HepG2 (cell line): ENCODE data around the gene ZFAND4. TPM values are rescaled to one million over a fixed set of nuclear protein-coding genes. Genes with fewer than 3 reads are reported as not detected.

Experiments used
- ATAC-seq: fragments of 200-7000 bp; cut with Tn5 transposase; 3 replicates; pipeline ENCODE4 v1.9.1; 2020; ENCODE audit warnings: mild to moderate bottlenecking, moderate library complexity
- BruUV-seq: library from RNA; stranded (reverse); fragments of 400-500 nt; replicated peaks from 2 replicates; lab custom pipeline; 2021; lab: Mats Ljungman, UMichigan
- CTCF ChIA-PET: fragments of 300-600 bp; formaldehyde crosslinking; extraction: SDS; loops from one replicate; lab custom pipeline; 2021; ENCODE audit warnings: low total read pairs, inconsistent platforms, low intra/inter-chr PET ratio; lab: Yijun Ruan, JAX
- POLR2A ChIA-PET: fragments of 350-600 bp; sonication (Branson Sonifier 250); formaldehyde crosslinking; loops from one replicate; lab custom pipeline; 2020; ENCODE audit warnings: antibody characterized with exemption, inconsistent platforms; lab: Yijun Ruan, JAX
- DNase-seq: peaks from one replicate; pipeline ENCODE4 v3.0.0-alpha.2; 2015; ENCODE audit warnings: low spot score
- FAIRE-seq: peaks from 3 replicates; lab custom pipeline; 2011; peaks lifted over from hg19 to GRCh38; lab: Jason Lieb, UNC
- H2AFZ ChIP-seq: one replicate; pipeline ENCODE4 v1.6.1; 2011; ENCODE audit warnings: low read length, inconsistent platforms
- H3K27ac ChIP-seq: fragments of 300-600 bp; 3 replicates; pipeline ENCODE4 v1.8.0; 2011; ENCODE audit warnings: mixed run types, mild to moderate bottlenecking, mixed read lengths, low read length, inconsistent platforms; ENCODE audit not compliant: insufficient read depth; ENCODE audit errors: extremely low read length
- H3K27me3 ChIP-seq, 2 experiments: fragments of 200-600 bp in 1 of 2; 2 replicates in 1 of 2; 3 replicates in 1 of 2; pipeline versions ENCODE4 v1.6.0 to v1.8.0; 2011; ENCODE audit warnings: low read length in 2 of 2, mild to moderate bottlenecking in 2 of 2, moderate library complexity in 2 of 2, inconsistent platforms in 1 of 2; ENCODE audit not compliant: insufficient read depth in 2 of 2, control insufficient read depth in 1 of 2
- H3K36me3 ChIP-seq, 2 experiments: fragments of 200-600 bp in 1 of 2; replicated peaks in 1 of 2; 2 replicates in 1 of 2; 3 replicates in 1 of 2; pipeline versions ENCODE4 v1.5.1 to v1.8.0; 2011; ENCODE audit warnings: low read length in 2 of 2, inconsistent platforms in 1 of 2; ENCODE audit not compliant: insufficient read depth in 2 of 2, control insufficient read depth in 1 of 2
- H3K4me1 ChIP-seq: 2 replicates; pipeline ENCODE4 v1.5.1; 2012; ENCODE audit warnings: low read length, inconsistent platforms; ENCODE audit not compliant: insufficient read depth
- H3K4me2 ChIP-seq: 2 replicates; pipeline ENCODE4 v1.6.0; 2011; ENCODE audit warnings: low read depth, low read length, inconsistent platforms
- H3K4me3 ChIP-seq, 3 experiments: fragments of 200-600 bp in 1 of 3; sonication (generic), shearing (Covaris generic) in 1 of 3; replicated peaks in 1 of 3; 2 replicates each; pipeline ENCODE4 v1.5.1; 2011 to 2016; ENCODE audit warnings: low read length in 3 of 3, inconsistent platforms in 2 of 3, low read depth in 2 of 3, mild to moderate bottlenecking in 2 of 3, control low read depth in 1 of 3, mixed read lengths in 1 of 3; ENCODE audit not compliant: insufficient read depth in 1 of 3
- H3K79me2 ChIP-seq: one replicate; pipeline ENCODE4 v1.6.1; 2011; ENCODE audit warnings: low read length, inconsistent platforms; ENCODE audit not compliant: insufficient read depth
- H3K9ac ChIP-seq: 2 replicates; pipeline ENCODE4 v1.6.0; 2011; ENCODE audit warnings: mild to moderate bottlenecking, low read depth, low read length, inconsistent platforms; ENCODE audit not compliant: insufficient read depth
- H3K9me3 ChIP-seq: 2 replicates; pipeline ENCODE4 v1.5.1; 2012; ENCODE audit warnings: mild to moderate bottlenecking, low read length
- H4K20me1 ChIP-seq: 2 replicates; pipeline ENCODE4 v1.6.0; 2011; ENCODE audit warnings: inconsistent platforms, mild to moderate bottlenecking, low read length, moderate library complexity; ENCODE audit not compliant: insufficient read depth
- ATF7-NPFF ChIP-seq: sonication (generic); formaldehyde crosslinking; IDR thresholded peaks from 2 replicates; pipeline ENCODE4 v1.8.1; 2023; ENCODE audit warnings: mild to moderate bottlenecking, low read depth, missing genetic modification reagents, moderate library complexity
- CEBPG ChIP-seq: IDR thresholded peaks from 2 replicates; pipeline ENCODE4 v1.6.1; 2016
- ISX ChIP-seq: sonication (generic); formaldehyde crosslinking; conservative IDR thresholded peaks from 2 replicates; pipeline ENCODE4 v1.5.0; 2020; ENCODE audit warnings: missing genetic modification reagents
- KAT2B ChIP-seq: fragments of 150-350 bp; IDR thresholded peaks from 2 replicates; pipeline ENCODE4 v1.6.1; 2014; ENCODE audit warnings: low read depth, low read length, borderline replicate concordance
- KDM2A ChIP-seq: sonication (generic); formaldehyde crosslinking; IDR thresholded peaks from 2 replicates; pipeline ENCODE4 v1.4.0; 2020; ENCODE audit warnings: low read depth, missing genetic modification reagents, borderline replicate concordance
- NFKBIZ ChIP-seq: IDR thresholded peaks from 2 replicates; pipeline ENCODE4 v1.6.1; 2018; ENCODE audit warnings: missing genetic modification reagents, missing compliant biosample characterization
- PAF1 ChIP-seq: IDR thresholded peaks from 2 replicates; pipeline ENCODE4 v1.6.1; 2016; ENCODE audit warnings: missing genetic modification reagents, missing compliant biosample characterization
- SALL2 ChIP-seq: sonication (generic); formaldehyde crosslinking; IDR thresholded peaks from 2 replicates; pipeline ENCODE4 v1.8.1; 2023; ENCODE audit warnings: mild to moderate bottlenecking, missing genetic modification reagents, inconsistent platforms
- XBP1 ChIP-seq: sonication (generic); formaldehyde crosslinking; IDR thresholded peaks from 2 replicates; pipeline ENCODE4 v1.5.0; 2020; ENCODE audit warnings: missing genetic modification reagents
- ZBTB26 ChIP-seq: IDR thresholded peaks from 2 replicates; pipeline ENCODE4 v1.6.1; 2016; ENCODE audit warnings: missing compliant biosample characterization, missing genetic modification reagents, borderline replicate concordance
- ZFP1 ChIP-seq: IDR thresholded peaks from 2 replicates; pipeline ENCODE4 v1.6.1; 2016
- ZFP36 ChIP-seq: fragments of 150-350 bp; IDR thresholded peaks from 2 replicates; pipeline ENCODE4 v1.6.1; 2018; ENCODE audit warnings: borderline replicate concordance, low read length, low read depth; ENCODE audit not compliant: partially characterized antibody
- ZIK1 ChIP-seq: sonication (generic); formaldehyde crosslinking; IDR thresholded peaks from 2 replicates; pipeline ENCODE4 v1.5.0; 2020; ENCODE audit warnings: mild to moderate bottlenecking, low read depth, missing genetic modification reagents, borderline replicate concordance
- ZNF124 ChIP-seq: sonication (generic); formaldehyde crosslinking; IDR thresholded peaks from 2 replicates; pipeline ENCODE4 v1.4.0; 2020; ENCODE audit warnings: missing genetic modification reagents
- ZNF530 ChIP-seq: sonication (generic); formaldehyde crosslinking; IDR thresholded peaks from 2 replicates; pipeline ENCODE4 v1.5.0; 2020; ENCODE audit warnings: low read depth, mild to moderate bottlenecking, missing genetic modification reagents
- ZNF549 ChIP-seq: sonication (generic); formaldehyde crosslinking; IDR thresholded peaks from 2 replicates; pipeline ENCODE4 v1.5.0; 2020; ENCODE audit warnings: missing genetic modification reagents
- ZNF598 ChIP-seq: sonication (generic); formaldehyde crosslinking; IDR thresholded peaks from 2 replicates; pipeline ENCODE4 v1.5.1; 2020; ENCODE audit warnings: mild to moderate bottlenecking, missing genetic modification reagents, borderline replicate concordance
- ZNF609 ChIP-seq: sonication (generic); formaldehyde crosslinking; IDR thresholded peaks from 2 replicates; pipeline ENCODE4 v1.4.0; 2020; ENCODE audit warnings: mild to moderate bottlenecking, missing genetic modification reagents, borderline replicate concordance
- WGBS: methylation state at CpG from one replicate; pipeline ENCODE4 v1.1.6; 2017; ENCODE audit warnings: low lambda C conversion rate; 5-methylcytosine and 5-hydroxymethylcytosine counted together
- in situ Hi-C: cut with HindIII; loops from 2 replicates; pipeline ENCODE4 v1.10.0; 2017; ENCODE audit warnings: low pct_unique_long_range_greater_than_20kb; ENCODE audit not compliant: extremely low pct_ligation_motif_present
- intact Hi-C: fragments of 100-400 bp; cut with micrococcal nuclease; formaldehyde crosslinking; loops from one replicate; pipeline ENCODE4 v1.10.0; 2022; ENCODE audit not compliant: unreplicated experiment
- polyA plus RNA-seq, 8 experiments: library from polyadenylated mRNA; depleted of rRNA in 3 of 8; stranded (reverse) in 7 of 8; unstranded in 1 of 8; fragments of >200 nt; fragmentation: Illumina TruSeq in 4 of 8; extraction: Trizol in 4 of 8; gene quantifications; 2 replicates each; pipeline versions ENCODE4 v1.2.1 to v1.2.3, GENCODE V29; 2011 to 2016; ENCODE audit warnings: low read depth in 4 of 8, missing spikeins in 1 of 8, mixed read lengths in 1 of 8; ENCODE audit not compliant: insufficient read depth in 1 of 8
- total RNA-seq, 5 experiments: library from RNA; depleted of rRNA; stranded (reverse); fragments of >200 nt; fragmentation: Illumina TruSeq; extraction: Trizol; gene quantifications; 2 replicates each; pipeline ENCODE4 v1.2.3, GENCODE V29; 2016; ENCODE audit warnings: low read depth in 1 of 5
- TF ChIP-seq, protein P1 (sequence below): sonication (generic); formaldehyde crosslinking; IDR thresholded peaks from 2 replicates; pipeline ENCODE4 v1.4.0; 2020; ENCODE audit warnings: missing genetic modification reagents
- TF ChIP-seq, protein P2 (sequence below): sonication (generic); formaldehyde crosslinking; IDR thresholded peaks from 2 replicates; pipeline ENCODE4 v1.5.0; 2020; ENCODE audit warnings: missing genetic modification reagents

ZFAND4 gene
- total and polyA plus RNA-seq, 2 of the 13 experiments (the other 11 are each of a cell fraction or from before 2014, with no cell fraction given), result 2.9 to 9.2 TPM

- no peak overlapping the region for H3K9ac ChIP-seq
- H3K9me3 ChIP-seq, result no peaks in the 10 kb centered on the region
- no peaks in the 10 kb centered on the region for H4K20me1 ChIP-seq
- intact Hi-C loops, result no loop called here
- no peak for DNase-seq
- TF ChIP-seq ZFP36 (no peak), ZIK1 (CRISPR knock-in tag) (no peak), ATF7-NPFF (no peak), ISX (no peak), NFKBIZ (CRISPR knock-in tag) (no peak), ZFP1 (no peak), KAT2B (no peak), CEBPG (CRISPR knock-in tag) (no peak), XBP1 (CRISPR knock-in tag) (no peak), KDM2A (CRISPR knock-in tag) (no peak), ZNF530 (CRISPR knock-in tag) (no peak), ZNF124 (CRISPR knock-in tag) (no peak), ZNF549 (no peak), ZNF598 (no peak), SALL2 (CRISPR knock-in tag) (no peak), ZBTB26 (CRISPR knock-in tag) (no peak), PAF1 (no peak), ZNF609 (CRISPR knock-in tag) (no peak)
- TF ChIP-seq, protein P1, sequence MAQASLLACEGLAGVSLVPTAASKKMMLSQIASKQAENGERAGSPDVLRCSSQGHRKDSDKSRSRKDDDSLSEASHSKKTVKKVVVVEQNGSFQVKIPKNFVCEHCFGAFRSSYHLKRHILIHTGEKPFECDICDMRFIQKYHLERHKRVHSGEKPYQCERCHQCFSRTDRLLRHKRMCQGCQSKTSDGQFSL, result no peak
- TF ChIP-seq, protein P2, sequence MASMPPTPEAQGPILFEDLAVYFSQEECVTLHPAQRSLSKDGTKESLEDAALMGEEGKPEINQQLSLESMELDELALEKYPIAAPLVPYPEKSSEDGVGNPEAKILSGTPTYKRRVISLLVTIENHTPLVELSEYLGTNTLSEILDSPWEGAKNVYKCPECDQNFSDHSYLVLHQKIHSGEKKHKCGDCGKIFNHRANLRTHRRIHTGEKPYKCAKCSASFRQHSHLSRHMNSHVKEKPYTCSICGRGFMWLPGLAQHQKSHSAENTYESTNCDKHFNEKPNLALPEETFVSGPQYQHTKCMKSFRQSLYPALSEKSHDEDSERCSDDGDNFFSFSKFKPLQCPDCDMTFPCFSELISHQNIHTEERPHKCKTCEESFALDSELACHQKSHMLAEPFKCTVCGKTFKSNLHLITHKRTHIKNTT (CRISPR knock-in tag), result no peak
- TF ChIP-seq, all 625 proteins: peak for 0
- FAIRE-seq, result no peak
- ChIA-PET POLR2A (no interaction called here), CTCF (no interaction called here)
- ATAC-seq, result no peak
- no peak overlapping the region for H3K4me2 ChIP-seq
- no peak overlapping the region for H2AFZ ChIP-seq
- H3K36me3 ChIP-seq, result peaks cover 0 to 14% of the 10 kb centered on the region in 2 experiments; a peak in 2 of 5 replicates
- no TSS peak for BruUV-seq
- in situ Hi-C loops, result loop anchor here (25.0 kb wide), 1 partner anchor 415 kb away; no protein-coding TSS in a partner anchor
- peaks cover 15% of the 10 kb centered on the region for H3K4me1 ChIP-seq
- WGBS, result 90% methylated on average over 1 of the region's 1 CpG
- H3K27ac ChIP-seq, result no peak overlapping the region
- no peak overlapping the region for H3K4me3 ChIP-seq
- H3K79me2 ChIP-seq, result no peaks in the 10 kb centered on the region
- H3K27me3 ChIP-seq, result no peaks in the 10 kb centered on the region
Observed at GRCh38 chr10:45652511-45652910, 20.1 kb downstream of the ZFAND4 start.
